HepG2 (cell line): ENCODE data around the gene ERCC6L2. TPM values are rescaled to one million over a fixed set of nuclear protein-coding genes. Genes with fewer than 3 reads are reported as not detected.

Experiments used
- ATF1 ChIP-seq: IDR thresholded peaks from 2 replicates; pipeline ENCODE4 v1.6.1; 2016; ENCODE audit warnings: mild to moderate bottlenecking, control low read depth
- CBFB ChIP-seq: sonication (generic); formaldehyde crosslinking; IDR thresholded peaks from 2 replicates; pipeline ENCODE4 v1.4.0; 2020; ENCODE audit warnings: missing genetic modification reagents
- ELF4 ChIP-seq: sonication (generic); formaldehyde crosslinking; IDR thresholded peaks from 2 replicates; pipeline ENCODE4 v1.5.0; 2020; ENCODE audit warnings: missing genetic modification reagents, mild to moderate bottlenecking, moderate library complexity, borderline replicate concordance
- ERF ChIP-seq: IDR thresholded peaks from 2 replicates; pipeline ENCODE4 v1.6.1; 2018; ENCODE audit warnings: missing biosample characterization, missing genetic modification reagents
- FLYWCH1 ChIP-seq: sonication (generic); formaldehyde crosslinking; IDR thresholded peaks from 2 replicates; pipeline ENCODE4 v1.8.1; 2023; ENCODE audit warnings: mild to moderate bottlenecking, missing genetic modification reagents
- FOXP4 ChIP-seq: sonication (generic); formaldehyde crosslinking; IDR thresholded peaks from 2 replicates; pipeline ENCODE4 v1.4.0; 2020; ENCODE audit warnings: missing genetic modification reagents
- HINFP ChIP-seq: sonication (generic); formaldehyde crosslinking; IDR thresholded peaks from 2 replicates; pipeline ENCODE4 v1.4.0; 2020; ENCODE audit warnings: low read depth, mild to moderate bottlenecking, missing genetic modification reagents
- IKZF5 ChIP-seq: IDR thresholded peaks from 2 replicates; pipeline ENCODE4 v1.6.1; 2018; ENCODE audit warnings: missing genetic modification reagents, mild to moderate bottlenecking, missing compliant biosample characterization
- IRF2 ChIP-seq: IDR thresholded peaks from 2 replicates; pipeline ENCODE4 v1.6.1; 2018; ENCODE audit warnings: missing genetic modification reagents, missing compliant biosample characterization
- MED1 ChIP-seq: sonication (generic); formaldehyde crosslinking; IDR thresholded peaks from 2 replicates; pipeline ENCODE4 v1.4.0; 2020; ENCODE audit warnings: missing genetic modification reagents
- MTF2 ChIP-seq: sonication (generic); formaldehyde crosslinking; IDR thresholded peaks from 2 replicates; pipeline ENCODE4 v1.5.0; 2020; ENCODE audit warnings: missing genetic modification reagents, borderline replicate concordance
- NCOA1 ChIP-seq: sonication (generic); formaldehyde crosslinking; IDR thresholded peaks from 2 replicates; pipeline ENCODE4 v1.9.0; 2021; ENCODE audit warnings: missing genetic modification reagents
- RBAK ChIP-seq: sonication (generic); formaldehyde crosslinking; IDR thresholded peaks from 2 replicates; pipeline ENCODE4 v1.5.1; 2020; ENCODE audit warnings: mild to moderate bottlenecking, missing genetic modification reagents
- SIN3B ChIP-seq: fragments of 150-350 bp; IDR thresholded peaks from 2 replicates; pipeline ENCODE4 v1.6.1; 2014; ENCODE audit warnings: low read length
- SP5 ChIP-seq: IDR thresholded peaks from 2 replicates; pipeline ENCODE4 v1.6.1; 2016; ENCODE audit warnings: low read depth, borderline replicate concordance
- TCF7 ChIP-seq: sonication (generic); IDR thresholded peaks from 2 replicates; pipeline ENCODE4 v1.6.1; 2016; ENCODE audit warnings: antibody characterized with exemption, low read depth
- THRA ChIP-seq: sonication (generic); formaldehyde crosslinking; IDR thresholded peaks from 2 replicates; pipeline ENCODE4 v1.4.0; 2020; ENCODE audit warnings: missing genetic modification reagents, borderline replicate concordance
- ZMYM2 ChIP-seq: sonication (generic); formaldehyde crosslinking; IDR thresholded peaks from 2 replicates; pipeline ENCODE4 v1.8.0; 2022; ENCODE audit warnings: mild to moderate bottlenecking, missing genetic modification reagents
- ZNF530 ChIP-seq: sonication (generic); formaldehyde crosslinking; IDR thresholded peaks from 2 replicates; pipeline ENCODE4 v1.5.0; 2020; ENCODE audit warnings: low read depth, mild to moderate bottlenecking, missing genetic modification reagents
- ZNF7 ChIP-seq: IDR thresholded peaks from 2 replicates; pipeline ENCODE4 v1.6.1; 2016; ENCODE audit warnings: missing biosample characterization, missing genetic modification reagents
- polyA plus RNA-seq, 8 experiments: library from polyadenylated mRNA; depleted of rRNA in 3 of 8; stranded (reverse) in 7 of 8; unstranded in 1 of 8; fragments of >200 nt; fragmentation: Illumina TruSeq in 4 of 8; extraction: Trizol in 4 of 8; gene quantifications; 2 replicates each; pipeline versions ENCODE4 v1.2.1 to v1.2.3, GENCODE V29; 2011 to 2016; ENCODE audit warnings: low read depth in 4 of 8, missing spikeins in 1 of 8, mixed read lengths in 1 of 8; ENCODE audit not compliant: insufficient read depth in 1 of 8
- total RNA-seq, 5 experiments: library from RNA; depleted of rRNA; stranded (reverse); fragments of >200 nt; fragmentation: Illumina TruSeq; extraction: Trizol; gene quantifications; 2 replicates each; pipeline ENCODE4 v1.2.3, GENCODE V29; 2016; ENCODE audit warnings: low read depth in 1 of 5
- TF ChIP-seq, protein P1 (sequence below): sonication (generic); formaldehyde crosslinking; IDR thresholded peaks from 2 replicates; pipeline ENCODE4 v1.5.0; 2020; ENCODE audit warnings: mild to moderate bottlenecking, missing genetic modification reagents
- TF ChIP-seq, protein P2 (sequence below): sonication (generic); formaldehyde crosslinking; IDR thresholded peaks from 2 replicates; pipeline ENCODE4 v1.4.0; 2020; ENCODE audit warnings: mild to moderate bottlenecking, low read depth, missing genetic modification reagents

Gene ERCC6L2
- total and polyA plus RNA-seq, 2 of the 13 experiments (the other 11 are each of a cell fraction or from before 2014, with no cell fraction given) = 13.4 to 45.9 TPM

- TF ChIP-seq, protein P1, sequence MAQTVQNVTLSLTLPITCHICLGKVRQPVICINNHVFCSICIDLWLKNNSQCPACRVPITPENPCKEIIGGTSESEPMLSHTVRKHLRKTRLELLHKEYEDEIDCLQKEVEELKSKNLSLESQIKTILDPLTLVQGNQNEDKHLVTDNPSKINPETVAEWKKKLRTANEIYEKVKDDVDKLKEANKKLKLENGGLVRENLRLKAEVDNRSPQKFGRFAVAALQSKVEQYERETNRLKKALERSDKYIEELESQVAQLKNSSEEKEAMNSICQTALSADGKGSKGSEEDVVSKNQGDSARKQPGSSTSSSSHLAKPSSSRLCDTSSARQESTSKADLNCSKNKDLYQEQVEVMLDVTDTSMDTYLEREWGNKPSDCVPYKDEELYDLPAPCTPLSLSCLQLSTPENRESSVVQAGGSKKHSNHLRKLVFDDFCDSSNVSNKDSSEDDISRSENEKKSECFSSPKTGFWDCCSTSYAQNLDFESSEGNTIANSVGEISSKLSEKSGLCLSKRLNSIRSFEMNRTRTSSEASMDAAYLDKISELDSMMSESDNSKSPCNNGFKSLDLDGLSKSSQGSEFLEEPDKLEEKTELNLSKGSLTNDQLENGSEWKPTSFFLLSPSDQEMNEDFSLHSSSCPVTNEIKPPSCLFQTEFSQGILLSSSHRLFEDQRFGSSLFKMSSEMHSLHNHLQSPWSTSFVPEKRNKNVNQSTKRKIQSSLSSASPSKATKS (CRISPR knock-in tag) = no peak
- TF ChIP-seq SIN3B (no peak), RBAK (CRISPR knock-in tag) (no peak), FLYWCH1 (CRISPR knock-in tag) (no peak), MTF2 (CRISPR knock-in tag) (no peak), ERF (CRISPR knock-in tag) (peak; percentile 19; the same call in 1 of the 2 replicates), ELF4 (CRISPR knock-in tag) (0 out of 2 replicates have a peak, but pooled peaks have one; percentile 29), TCF7 (no peak), SP5 (no peak), ATF1 (CRISPR knock-in tag) (no peak), ZNF7 (CRISPR knock-in tag) (no peak), IRF2 (0 out of 2 replicates have a peak, but pooled peaks have one; percentile 42), ZMYM2 (CRISPR knock-in tag) (no peak), MED1 (CRISPR knock-in tag) (peak; percentile 69; the same call in 1 of the 2 replicates), CBFB (CRISPR knock-in tag) (no peak), HINFP (CRISPR knock-in tag) (no peak), FOXP4 (CRISPR knock-in tag) (peak; percentile 63; the same call in 1 of the 2 replicates), NCOA1 (CRISPR knock-in tag) (no peak), THRA (0 out of 2 replicates have a peak, but pooled peaks have one; percentile 45), IKZF5 (CRISPR knock-in tag) (peak; percentile 74; the same call in 1 of the 2 replicates), ZNF530 (CRISPR knock-in tag) (no peak)
- TF ChIP-seq, protein P2, sequence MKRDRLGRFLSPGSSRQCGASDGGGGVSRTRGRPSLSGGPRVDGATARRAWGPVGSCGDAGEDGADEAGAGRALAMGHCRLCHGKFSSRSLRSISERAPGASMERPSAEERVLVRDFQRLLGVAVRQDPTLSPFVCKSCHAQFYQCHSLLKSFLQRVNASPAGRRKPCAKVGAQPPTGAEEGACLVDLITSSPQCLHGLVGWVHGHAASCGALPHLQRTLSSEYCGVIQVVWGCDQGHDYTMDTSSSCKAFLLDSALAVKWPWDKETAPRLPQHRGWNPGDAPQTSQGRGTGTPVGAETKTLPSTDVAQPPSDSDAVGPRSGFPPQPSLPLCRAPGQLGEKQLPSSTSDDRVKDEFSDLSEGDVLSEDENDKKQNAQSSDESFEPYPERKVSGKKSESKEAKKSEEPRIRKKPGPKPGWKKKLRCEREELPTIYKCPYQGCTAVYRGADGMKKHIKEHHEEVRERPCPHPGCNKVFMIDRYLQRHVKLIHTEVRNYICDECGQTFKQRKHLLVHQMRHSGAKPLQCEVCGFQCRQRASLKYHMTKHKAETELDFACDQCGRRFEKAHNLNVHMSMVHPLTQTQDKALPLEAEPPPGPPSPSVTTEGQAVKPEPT = no peak
These were observed 48.3 kb downstream of the ERCC6L2 start (continued) for GRCh38 chr9:95923794-95924193.
